Measurements from ENCODE around the gene GGA2.
"Not testable (repeated sequence)": the region's sequence is repeated elsewhere in the genome, so short reads cannot be mapped to it uniquely, and the experiment has no call there.

The GGA2 gene, protein sequence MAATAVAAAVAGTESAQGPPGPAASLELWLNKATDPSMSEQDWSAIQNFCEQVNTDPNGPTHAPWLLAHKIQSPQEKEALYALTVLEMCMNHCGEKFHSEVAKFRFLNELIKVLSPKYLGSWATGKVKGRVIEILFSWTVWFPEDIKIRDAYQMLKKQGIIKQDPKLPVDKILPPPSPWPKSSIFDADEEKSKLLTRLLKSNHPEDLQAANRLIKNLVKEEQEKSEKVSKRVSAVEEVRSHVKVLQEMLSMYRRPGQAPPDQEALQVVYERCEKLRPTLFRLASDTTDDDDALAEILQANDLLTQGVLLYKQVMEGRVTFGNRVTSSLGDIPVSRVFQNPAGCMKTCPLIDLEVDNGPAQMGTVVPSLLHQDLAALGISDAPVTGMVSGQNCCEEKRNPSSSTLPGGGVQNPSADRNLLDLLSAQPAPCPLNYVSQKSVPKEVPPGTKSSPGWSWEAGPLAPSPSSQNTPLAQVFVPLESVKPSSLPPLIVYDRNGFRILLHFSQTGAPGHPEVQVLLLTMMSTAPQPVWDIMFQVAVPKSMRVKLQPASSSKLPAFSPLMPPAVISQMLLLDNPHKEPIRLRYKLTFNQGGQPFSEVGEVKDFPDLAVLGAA

DNA sequence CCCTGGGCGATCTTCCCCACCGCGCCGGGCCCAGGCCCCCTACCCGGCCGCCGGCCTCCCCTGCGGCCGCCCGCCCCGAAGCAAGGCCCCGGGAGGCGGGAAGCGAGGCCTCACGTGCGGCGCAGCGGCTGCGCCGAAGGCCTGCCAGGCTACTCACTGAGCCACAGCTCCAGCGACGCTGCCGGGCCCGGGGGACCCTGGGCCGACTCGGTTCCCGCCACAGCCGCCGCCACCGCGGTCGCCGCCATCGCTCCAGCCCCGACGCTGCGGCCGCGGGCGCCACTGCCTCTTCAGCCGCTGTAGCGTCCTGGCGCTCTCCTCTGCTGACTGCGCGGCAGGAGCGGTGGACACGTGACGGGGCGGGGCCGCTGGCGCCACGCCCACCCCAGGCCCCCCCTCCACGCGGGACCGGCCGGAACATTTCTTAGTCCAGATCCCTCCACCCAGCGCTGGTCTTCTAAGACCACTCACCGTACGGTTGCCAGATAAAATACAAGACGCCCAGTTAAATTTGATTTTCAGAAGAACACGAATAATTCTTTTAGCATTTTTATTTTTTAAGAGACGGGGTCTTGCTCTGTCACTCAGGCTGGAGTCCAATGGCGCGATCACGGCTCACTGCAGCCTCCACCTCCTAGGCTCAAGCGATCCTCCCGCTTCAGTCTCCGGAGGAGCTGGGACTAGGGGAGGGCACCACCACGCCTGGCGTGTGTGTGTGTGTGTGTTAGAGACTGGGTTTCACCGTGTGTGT lies at the start of gene GGA2:
Gene GGA2, minus strand, starts transcription at position 331 of the 751 bp plus-strand sequence. Its CDS starts 83 bp downstream, at position 248.
- DNase-seq, result peak; percentile 84

DNA sequence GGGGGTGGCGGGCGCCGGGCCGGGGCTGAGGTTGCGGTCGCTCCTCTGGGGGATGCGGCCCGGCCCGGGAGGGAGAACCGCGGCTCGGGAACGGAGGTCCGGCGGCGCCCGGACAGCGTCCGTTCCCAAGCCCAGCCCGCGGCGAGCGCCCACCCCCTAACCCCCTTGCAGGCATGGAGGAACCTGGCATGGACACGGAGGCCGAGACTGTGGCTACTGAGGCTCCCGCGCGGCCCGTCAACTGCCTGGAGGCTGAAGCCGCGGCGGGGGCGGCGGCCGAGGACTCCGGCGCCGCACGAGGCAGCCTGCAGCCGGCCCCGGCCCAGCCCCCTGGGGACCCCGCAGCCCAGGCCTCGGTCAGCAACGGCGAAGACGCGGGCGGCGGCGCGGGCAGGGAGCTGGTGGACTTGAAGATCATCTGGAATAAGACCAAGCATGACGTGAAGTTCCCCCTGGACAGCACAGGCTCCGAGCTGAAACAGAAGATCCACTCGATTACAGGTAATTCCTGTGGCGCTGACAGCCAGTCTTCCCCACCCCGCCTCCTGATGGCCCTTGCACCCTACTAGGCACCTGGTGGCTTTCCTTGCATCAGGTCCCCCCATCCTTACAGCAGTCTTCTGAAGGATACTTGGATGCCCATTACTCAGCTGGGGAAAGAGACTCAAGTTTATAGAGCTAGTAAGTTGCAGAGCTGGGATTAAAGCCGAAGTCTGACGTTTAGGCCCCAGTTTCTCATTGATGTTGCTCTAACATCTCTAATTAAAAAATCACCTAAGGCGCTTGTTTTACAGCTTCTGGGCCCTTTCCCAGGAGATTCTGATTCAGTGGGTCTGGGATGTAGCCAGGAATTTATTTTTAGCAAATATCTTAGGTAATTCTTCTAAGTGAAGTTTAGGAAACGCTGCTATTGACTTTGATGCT lies 47.7 kb upstream of the GGA2 start:
- peak; percentile 22 for DNase-seq

DNA sequence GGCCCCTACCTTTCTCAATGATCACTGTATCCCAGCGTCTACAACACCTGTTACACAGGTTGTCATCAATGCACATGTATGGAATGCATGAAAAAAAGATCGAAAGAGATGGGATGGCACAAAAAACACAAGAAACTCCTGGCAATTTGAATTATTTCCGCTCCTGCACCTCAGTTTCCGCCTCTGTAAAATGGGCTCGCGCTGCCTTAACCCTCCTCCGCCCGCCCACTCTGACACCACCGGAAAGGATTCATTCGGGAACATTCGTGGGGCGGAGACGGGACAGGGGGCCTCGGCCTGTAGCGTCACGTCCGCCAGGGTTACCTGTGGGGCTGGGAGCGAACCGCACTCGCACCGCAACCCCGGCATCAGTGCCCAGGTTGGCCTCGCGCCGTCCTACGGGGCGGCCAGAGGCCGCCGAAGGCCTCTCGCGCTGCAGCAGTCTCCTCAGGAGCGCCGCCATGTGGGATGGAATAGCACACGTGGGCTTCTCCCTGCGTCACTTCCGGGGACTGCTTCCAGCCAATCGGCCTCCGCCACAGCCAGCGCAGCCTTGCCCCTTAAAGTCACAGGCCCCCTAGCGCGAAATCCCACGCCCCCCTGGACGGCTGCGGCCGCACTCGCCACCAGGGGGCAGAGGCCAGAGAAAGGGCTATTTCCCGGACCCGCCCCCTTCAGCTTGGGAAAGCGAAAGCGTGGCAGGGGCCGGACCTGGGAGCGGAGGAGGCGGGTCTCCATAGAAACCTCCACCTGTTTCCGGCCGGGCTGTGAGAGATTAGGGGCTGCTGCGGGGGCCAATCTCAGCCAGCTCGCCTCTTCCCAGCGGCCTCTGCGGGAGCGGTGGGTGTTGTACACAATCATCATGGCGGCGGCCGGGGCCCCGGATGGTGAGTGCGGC lies 46.8 kb upstream of the GGA2 start, which contains the start of the genes EARS2 and UBFD1:
Gene EARS2, minus strand, starts transcription at position 470 of the 898 bp plus-strand sequence. Its CDS starts 7 bp downstream, at position 463.
Gene UBFD1, plus strand, starts transcription at position 847 of the 898 bp plus-strand sequence. Its CDS starts 16 bp downstream, at position 863.
- peak; percentile 99 for DNase-seq

DNA sequence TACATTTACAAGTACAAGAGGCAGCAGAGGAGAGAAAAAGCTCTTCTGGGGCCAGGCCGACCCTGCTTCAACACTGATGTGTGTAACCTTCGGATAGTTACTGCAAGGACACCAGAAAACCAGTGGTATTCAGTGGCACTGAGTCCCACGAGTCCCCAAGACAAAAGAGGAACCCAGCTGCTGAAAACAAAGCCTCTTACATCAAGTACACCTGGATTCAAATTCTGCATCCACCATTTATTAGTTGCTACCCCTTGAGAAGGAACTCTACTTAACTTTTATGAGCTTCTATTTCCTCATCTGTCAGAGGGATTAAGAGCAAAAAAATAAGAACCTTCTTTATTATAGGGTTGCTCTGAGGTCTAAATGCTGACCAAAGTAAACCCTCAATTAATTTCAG lies 44.2 kb upstream of the GGA2 start:
- DNase-seq, result no peak

DNA sequence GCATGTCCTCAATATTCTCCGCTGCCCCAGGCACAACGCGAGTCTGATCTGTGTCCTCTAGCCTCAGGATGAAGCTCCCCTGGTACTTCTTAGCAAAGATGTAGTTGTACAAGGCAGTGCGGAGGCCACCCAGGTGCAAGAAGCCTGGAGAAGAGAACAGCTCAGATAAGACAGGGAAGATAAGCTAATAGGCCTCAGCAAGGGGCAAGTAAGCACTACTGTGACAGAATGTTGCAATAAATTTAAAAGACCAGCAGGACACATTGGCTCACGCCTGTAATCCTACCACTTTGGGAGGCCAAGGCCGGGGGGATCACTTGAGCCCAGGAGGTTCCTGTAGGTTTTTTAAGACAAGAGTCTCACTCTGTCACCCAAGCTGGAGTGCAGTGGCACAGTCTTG lies 41.9 kb upstream of the GGA2 start:
- no peak for DNase-seq

DNA sequence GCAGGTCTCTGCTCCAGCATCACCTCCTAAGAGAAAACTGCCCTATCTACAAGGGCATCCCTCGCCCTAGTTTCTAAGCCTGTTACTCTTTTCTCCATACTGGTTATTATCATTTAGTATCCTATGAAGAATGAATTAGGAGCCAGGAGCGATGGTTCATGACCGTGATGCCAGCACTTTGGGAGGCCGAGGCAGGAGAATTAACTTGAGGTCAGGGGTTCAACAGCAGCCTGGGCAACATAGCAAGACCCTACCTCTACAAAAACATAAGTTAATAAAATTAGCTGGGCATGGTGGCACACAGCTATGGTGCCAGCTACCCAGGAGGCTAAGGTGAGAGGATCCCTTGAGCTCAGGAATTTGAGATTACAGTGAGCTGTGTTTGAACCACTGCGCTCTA lies 39.6 kb upstream of the GGA2 start:
- no peak for DNase-seq

DNA sequence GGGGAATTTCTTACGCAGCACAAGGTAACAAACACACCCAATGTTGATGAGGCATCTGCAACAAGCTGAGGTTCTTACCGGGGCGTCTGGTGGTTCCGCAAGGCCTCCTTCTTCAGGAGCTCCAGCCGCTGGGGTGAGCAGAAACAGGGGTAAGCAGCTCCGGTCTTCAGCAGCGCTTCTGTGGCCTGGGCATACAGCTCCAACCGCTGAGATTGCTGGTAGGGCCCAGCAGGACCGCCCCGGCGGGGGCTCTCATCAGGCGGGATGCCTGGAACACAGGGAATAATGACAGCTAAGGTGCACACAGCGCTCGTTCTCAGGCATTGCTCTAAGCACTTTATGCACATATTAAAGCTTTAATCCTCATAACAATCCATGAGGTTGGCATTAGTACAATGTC lies 34.1 kb upstream of the GGA2 start:
- no peak for DNase-seq

DNA sequence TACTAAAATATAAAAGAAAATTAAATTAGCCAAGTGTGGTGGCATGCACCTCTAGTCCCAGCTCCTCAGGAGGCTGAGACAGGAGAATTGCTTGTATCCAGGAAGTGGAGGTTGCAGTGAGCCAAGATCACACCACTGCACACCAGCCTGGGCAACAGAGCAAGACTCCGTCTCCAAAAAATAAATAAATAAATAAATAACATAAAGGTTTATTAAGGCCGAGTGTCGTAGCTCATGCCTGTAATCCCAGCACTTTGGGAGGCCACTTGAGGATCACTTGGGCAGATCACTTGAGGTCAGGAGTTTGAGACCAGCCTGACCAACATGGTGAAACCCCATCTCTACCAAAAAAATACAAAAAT lies 30.5 kb upstream of the GGA2 start:
- not testable (repeated sequence) for DNase-seq

DNA sequence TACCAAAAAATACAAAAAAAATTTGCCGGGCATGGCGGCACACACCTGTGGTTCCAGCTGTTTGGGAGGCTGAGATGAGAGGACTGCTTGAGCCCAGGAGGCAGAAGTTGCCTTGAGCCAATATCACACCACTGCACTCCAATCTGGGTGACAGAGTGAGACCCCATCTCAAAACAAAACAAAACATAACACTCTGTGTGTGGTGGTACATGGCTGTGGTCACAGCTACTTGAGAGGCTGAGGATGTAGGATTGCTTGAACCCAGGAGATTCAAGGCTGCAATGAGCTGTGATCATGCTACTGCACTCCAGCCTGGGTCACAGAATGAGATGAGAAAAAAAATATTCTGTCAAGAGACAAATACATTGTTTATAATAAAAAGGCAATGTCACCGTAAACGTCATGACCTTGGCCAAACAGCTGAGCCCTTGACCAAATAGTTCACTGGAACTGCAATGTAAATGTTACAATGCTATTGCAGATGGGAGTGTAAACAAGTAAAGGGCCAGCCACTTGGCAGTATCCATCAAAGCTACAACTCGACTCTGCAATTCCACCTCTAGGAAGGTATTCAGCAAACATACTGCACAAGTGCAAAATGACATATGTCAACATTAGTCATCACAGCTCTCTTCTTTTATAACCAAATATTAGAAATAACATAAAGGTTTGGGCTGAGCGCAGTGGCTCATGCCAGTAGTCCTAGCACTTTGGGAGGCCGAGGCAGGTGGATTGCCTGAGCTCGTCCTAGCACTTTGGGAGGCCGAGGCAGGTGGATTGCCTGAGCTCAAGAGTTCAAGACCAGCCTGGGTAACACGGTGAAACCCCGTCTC lies 29.9 kb upstream of the GGA2 start:
- DNase-seq, result no peak

DNA sequence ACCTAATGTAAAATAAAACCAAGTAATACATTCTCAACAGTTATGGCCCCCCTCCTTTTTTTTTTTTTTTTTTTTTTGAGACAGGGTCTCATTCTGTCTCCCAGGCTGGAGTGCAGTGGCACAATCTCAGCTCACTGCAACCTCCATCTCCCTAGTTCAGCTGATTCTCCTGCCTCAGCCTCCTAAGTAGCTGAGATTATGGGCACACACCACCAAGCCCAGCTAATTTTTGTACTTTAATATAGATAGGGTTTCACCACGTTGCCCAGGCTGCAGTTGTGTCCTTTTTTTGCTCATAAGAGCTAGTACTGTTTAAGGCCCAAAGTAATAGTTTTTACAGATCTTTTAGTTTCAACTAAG lies 28.6 kb upstream of the GGA2 start:
- no peak for DNase-seq

DNA sequence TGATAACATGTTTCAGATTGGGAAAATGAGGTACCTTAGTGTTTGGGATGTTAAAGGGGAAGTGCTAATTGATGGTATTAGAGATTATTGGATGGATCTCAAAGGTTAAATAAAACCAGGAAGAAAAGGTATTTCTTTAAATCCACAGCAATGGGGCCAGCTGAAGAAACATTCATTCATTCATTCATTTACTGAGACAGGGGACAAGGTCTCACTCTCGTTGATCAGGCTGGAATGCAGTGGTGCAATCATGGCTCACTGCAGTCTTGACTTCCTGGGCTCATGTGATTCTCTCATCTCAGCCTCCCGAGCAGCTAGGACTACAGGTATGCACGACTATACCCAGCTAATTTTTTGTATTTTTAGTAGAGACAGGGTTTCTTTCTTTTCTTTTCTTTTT lies 27.1 kb upstream of the GGA2 start:
- DNase-seq, result no peak

DNA sequence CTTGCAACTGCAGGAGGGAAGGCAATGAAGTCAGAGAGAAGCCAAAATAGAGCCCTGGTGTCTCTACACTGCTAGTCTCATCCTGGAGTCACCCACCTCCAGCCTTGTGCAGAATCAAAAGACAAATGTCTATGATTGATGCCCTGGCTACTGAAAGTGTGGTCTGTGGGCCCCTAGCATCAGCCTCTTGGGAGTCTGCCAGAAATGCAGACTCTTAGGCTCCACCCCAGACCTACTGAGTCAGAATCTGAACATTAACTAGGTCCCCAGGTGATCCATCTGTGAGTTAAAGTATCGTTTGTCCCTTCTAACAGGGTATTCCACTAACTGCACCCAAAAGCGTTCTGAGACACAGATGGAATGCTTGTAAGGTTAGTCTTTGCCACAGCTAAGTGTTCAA lies 25.6 kb upstream of the GGA2 start:
- no peak for DNase-seq

DNA sequence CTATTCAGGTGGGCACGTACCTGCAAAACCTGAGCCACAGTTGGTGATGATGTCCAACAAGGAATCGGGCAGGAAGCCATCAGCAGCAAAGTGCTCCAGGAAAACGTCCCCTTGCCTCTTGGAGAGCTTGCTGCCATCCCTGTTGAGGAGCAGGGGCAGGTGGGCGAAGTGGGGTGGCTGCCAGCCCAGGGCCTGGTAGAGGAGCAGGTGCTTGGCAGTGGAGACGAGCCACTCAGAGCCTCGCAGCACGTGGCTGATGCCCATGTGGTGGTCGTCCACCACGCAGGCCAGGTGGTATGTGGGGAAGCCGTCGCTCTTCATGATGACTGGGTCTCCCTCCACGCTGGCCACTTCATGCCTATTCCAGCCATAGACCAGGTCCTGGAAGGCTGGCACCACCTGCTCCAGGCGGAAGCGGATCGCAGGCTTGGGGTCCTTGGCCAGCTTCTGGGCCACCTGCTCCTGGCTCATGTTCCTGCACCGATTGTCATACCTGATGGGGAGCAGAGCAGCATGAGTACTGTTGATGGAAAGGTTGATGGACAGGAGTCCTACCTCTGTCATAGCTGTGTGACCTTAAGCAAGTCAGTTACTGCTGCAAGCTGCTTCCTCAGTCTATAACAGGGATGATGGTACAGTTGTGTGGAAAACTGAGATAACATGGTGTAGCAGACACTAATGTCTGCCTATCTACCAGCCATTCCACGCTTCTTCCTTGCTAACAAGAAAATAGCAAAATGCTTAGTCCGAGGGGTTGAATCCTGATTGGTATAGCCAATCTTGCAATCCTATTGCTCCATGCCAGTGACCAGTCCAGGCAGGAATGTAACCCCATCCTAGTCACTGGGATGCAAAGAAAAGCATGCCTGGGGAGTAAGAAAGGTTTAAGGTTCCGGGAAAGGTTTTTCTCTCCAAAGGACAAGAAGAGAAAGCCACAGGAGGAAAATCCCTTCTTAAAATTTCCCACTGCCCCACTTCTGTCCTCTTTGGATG lies 24.9 kb upstream of the GGA2 start:
- no peak for DNase-seq

DNA sequence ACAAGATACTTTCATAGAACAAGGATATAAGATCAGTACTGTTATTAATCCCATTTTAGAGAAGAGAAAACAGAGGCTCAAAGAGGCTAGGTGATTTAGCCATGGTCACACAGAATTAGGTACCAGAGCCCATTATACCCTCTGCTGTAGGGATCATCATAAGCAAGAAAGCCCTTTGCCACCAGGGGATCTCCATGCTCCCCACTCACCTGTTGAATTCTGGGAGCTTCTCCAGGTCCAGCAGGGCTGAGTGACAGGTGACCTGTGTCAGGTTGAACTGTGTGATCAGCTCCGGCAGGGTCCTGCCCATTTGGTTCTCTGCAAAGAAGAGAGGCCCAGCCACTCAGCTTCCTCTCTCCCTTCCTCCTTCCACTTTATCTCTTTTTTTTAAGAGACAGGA lies 22.2 kb upstream of the GGA2 start:
- no peak for DNase-seq

DNA sequence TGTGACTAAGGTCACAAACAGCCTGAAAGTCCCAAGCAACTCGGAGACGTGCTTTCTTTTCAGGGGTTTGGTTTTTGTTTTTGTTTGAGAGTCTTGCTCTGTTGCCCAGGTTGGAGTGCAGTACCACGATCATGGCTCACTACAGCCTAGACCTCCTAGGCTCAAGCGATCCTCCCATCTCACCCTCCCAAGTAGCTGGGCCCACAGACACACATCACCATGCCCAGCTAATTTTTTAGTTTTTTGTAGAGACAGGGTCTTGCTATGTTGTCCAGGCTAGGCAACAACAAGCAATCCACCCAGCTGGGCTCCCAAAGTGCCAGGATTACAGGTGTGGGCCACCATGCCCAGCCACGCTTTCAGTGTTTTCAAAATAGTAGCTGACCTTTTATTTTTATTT lies 19.8 kb upstream of the GGA2 start:
- DNase-seq, result no peak

DNA sequence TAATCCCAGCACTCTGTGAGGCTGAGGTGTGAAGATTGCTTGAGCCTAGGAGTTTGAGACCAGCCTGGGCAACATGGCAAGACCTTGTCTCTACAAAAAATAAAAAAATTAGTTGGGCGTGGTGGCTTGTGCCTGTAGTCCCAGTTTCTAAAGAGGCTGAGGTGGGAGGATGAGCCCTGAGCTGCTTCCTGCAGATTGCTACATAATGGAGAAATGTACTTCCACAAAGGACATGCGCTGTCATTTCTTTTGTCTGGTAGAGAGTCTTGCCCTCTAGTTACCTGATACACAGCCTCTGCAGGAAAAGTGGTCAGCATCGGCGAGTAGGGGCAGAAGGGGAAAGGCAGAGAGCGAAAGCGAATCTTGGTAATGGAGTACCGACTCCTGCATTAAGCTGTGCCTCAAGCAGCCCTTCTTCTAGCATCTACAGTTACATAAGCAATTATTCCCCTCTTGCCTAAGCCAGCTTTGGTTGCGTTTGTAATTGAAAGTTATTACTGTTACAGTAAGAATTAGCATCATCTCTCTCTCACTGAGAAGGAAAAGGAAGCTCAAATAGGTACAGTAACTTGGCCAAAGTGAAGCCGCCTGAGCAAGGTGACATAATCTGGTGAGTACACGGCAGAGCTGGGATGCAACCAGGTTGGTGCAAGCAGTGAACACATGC lies 18.5 kb upstream of the GGA2 start:
- no peak for DNase-seq

DNA sequence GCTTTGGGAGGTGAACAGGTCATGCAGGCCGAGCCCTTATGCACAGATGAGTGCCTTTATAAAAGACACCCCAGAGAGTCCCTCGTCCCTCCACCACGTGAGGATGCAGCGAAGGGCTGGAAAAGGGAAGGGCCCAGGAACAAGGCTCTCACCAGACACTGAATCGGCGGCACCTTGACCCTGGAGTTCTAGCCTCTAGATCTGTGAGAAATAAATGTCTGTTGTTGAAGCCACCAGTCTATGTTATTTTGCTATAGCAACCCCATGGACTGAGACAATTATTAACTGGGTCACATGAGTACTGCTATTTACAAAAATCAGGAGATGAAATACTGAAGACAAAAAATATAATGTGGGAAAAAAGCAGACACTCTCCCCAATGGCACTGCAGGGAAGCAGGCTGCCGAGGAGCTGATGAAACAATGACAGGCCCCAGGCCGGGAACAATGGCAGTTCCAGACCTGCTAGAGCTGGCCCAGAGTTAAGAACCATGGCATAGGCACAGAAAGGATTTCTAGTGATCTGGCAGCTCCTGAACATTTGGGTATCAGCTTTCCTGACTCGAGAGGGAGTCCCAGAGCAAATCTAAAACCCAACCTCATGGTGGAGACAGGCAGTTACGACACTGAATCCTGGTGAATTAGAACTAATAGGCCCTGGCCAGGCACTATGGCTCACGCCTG lies 17.8 kb upstream of the GGA2 start:
- no peak for DNase-seq

DNA sequence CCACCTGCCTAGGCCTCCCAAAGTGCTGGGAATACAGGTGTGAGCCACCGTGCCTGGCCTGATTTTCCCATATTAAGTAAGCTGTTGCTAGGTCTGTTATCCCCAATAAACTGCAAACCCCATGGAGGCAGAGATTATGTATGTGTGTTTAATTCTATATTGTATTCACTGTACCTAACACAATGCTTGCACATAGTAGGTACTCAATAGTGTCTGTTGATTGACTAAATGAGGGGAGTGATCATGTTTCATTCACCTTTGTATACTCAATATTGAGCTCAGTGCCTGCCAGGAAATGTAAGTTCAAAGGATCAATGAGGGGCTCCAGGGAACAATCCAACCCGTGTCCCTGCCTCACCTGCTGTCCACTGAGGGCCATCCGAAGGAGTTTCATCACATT lies 14.6 kb upstream of the GGA2 start:
- no peak for DNase-seq
